Inflammatory macrophage treated with lipopolysaccharide for 1 hour (primary cell): ENCODE data around the gene DOCK4.
"Not testable (repeated sequence)": the region's sequence is repeated elsewhere in the genome, so short reads cannot be mapped to it uniquely, and the experiment has no call there.

Experiments used
- DNase-seq, 2 donors: peaks; one replicate each; pipeline ENCODE4 v3.0.0-alpha.2; 2020 to 2022

The DOCK4 gene

DNA sequence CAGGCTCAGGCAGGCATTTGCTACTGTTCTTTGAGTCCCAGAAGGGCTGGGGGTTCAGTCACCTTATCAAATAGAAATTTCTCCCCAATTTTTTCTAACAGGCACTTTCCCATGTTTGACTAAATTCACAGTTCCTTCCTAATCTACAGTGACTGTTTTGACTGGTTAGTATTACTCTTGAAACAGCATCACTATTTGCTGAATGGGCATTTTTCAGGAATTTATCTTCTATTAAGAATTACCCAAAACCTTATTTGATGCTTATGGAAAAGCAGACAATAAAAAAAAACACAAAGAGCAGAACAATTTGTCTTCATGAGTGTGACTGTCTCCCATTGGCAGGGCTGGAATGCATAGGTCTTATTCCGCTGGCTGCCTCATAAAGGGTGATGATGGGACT is 269.0 kb downstream of the DOCK4 start:
- DNase-seq, result no peak

DNA sequence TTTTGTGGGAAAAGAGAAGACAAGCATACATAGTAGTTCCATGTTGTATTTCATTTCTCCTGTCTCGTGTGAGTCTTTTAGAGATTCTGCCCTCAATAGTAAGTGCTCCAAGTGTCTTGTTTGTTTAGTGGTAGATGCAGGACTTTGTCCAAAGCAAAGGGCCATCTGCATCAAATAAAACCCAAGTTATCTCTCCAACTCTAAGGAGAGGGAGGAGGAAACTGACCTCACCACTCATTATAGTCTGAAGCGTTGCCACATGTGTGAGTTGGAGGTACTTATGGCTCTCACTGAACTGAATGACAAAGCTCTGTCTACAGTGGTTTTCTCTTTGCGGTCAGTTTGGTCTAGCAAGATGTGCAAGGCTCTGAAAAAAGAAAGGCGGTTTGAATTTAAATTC is 272.6 kb downstream of the DOCK4 start:
- DNase-seq, result no peak

DNA sequence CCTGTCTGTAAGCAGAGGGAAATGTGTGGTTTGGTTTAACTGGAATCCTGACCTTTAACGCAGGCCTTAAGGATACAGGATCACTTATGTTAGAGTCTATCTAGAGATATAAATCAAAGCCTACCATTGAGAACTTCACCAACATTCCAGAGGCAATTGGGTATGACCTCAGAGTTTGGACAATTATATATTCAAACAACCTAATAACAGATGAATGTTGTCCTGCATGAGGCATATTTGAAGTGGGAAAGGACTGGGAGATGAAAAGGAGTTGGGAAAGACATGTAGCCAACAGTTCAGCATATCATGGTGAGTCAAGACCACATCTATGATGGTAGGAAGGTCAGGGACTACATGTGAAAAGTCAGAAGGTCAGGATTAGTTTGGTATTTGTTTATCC is 274.2 kb downstream of the DOCK4 start:
- no peak for DNase-seq

DNA sequence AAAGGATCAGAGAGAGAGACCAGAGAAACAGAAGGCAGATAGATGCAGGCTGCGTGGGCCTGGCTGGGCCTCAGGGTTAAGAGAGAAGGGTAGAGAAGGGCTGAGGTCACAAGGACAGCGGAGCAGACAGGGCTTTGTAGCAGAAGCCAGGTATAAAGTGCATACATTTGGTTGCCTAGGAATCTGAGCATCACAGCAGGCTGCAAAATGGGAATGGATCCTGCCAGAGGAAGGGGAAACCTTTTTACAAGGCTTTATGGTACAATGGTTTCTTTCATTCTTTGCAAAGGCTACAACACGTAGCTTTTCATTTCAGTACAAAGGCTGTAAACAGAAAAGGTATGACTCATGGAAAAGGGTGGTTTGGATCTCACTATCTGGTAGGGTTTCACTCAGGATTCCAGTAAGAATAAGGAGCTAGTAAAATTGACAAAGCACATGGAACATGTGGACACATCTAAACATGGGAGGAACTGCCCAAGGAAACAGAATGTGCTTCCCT is 275.1 kb downstream of the DOCK4 start:
- DNase-seq, result no peak

DNA sequence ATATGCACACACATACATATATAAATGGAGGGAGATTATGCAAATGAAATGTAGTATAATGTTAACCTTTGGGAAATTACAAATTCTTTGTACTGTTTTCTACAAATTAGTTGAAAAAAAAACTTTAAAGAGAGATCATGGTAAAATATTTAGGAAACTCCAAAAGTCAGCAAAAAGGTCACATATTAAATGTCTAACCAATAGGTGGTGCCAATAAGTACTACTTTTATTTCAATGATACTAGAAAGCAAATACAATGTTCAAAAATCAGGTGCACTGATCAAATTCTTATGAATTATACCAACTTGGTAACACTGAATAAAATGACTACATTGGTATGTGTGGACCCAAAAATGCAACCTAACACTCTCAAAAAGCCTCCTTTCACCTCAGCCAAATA is 276.9 kb downstream of the DOCK4 start:
- DNase-seq, result no peak

DNA sequence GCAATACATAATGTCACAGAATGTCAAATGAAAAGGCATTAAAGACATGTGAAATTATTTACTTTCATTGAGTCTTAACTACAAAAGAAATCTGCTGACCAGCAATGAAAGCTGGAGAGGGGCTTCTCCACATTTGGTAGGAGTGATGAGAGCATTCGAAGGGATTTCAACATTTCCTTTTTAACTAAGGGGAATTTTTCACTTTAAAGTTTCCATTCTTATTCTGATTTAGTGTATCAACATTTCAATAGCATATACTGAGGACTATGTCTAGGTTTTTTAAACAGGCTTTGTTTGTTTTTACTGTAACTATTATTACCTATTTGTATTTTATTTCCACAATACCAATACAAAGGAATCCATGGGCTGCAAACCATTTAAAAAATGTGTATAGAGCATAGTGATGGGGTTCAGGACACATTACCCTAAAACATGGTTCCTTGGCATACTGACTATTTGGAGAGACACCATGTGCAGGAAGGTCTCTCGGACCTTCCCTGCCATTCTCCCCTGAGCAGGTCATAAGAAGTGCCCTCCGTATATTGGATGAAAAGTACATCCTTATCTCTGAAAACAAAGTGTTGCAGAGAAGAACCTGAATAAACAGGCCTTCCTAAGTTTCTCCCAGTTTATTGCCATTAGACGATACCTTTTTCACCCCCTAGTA is 278.7 kb downstream of the DOCK4 start:
- DNase-seq, result peak; percentile 50

DNA sequence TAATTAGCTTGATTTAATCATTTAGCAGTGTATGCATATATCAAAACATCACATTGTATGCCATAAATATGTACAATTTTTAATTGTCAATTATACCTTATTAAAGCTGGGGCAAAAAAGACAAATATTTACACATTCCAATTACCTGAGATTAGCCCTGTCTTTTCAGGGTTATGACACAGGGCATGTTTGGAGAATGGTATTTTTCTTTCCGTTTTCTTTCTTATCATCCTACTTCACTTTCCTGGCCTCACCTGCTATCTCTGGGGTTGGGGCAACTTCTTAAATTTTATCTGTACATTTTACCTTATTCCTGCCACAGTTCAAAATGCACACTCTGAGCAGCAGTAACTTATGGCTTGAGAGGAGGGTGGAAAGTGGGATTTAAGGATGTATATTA is 285.9 kb downstream of the DOCK4 start:
- no peak for DNase-seq

DNA sequence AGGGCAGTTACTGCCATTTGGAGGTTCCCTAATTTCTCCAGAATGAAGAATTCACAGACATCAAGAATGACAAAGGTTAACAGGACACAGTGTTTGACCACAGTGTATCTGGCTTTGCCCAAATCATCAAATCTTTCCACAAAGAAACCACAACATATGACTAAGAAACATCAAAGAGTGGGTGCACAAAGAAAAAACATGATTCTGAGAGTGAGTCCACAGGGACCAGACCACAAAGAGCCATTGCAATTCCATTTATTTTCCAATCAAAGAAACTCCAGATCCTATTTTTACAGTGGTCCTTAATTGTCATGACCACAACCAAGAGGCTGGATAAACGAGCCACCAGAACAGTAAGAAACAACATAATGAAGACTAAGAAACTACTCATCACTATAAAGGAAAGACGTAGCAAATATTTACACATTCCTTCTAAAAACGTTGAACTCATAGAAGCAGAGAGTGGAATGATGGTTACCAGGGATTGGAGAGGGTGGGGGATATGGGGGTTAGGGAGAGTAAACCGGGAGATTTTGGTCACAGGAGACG is 286.5 kb downstream of the DOCK4 start:
- peak; percentile 66 to 84 for DNase-seq

DNA sequence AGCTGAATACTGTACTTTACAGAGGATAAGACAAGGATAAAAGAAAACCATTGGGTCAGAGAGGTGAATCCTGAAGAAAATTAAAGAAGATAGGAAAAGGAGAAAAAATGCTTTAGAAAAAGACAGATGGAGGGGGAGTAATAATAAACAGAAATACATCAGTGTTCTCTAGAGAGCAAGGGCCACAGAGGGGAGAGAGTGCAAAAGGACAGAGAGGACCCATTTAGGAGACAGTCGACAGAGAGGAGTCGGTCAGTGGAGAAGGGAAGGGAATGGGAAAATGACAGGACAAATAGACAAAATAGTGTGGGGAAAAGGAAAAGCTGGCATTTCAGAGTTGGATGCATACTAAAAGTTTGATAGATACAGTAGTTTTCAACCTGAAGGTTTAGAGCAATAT is 287.0 kb downstream of the DOCK4 start:
- no peak for DNase-seq

DNA sequence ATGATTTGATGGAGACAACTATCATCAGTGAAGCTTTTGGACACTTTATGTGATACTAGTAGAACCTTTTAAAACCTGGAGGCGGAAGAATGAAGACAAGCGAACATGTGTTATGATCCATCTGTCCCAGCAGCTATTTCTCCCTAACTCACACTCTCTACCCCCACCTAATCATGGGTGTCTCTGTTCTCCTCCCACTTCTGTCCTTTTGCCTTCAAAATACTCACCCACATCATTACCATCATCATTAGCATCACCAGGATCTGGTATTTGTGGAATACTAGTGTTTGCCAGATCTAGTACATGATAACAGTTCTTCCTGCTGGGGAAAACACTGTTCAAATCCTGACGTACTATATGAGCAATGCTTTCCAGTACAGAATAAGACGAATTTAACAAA is 287.7 kb downstream of the DOCK4 start:
- DNase-seq, result no peak

DNA sequence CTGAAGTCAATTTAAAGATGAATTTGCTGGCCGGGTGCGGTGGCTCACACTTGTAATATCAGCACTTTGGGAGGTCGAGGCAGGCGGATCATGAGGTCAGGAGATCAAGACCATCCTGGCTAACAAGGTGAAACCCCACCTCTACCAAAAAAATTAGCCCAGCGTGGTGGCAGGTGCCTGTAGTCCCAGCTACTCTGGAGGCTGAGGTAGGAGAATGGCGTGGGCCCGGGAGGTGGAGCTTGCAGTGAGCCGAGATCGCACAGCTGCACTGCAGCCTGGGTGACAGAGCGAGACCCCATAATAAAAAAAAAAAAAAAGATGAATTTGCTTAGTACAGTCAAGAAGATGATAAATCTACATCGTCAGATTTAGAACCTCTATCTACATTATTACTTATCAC is 288.8 kb downstream of the DOCK4 start:
- DNase-seq, result not testable (repeated sequence)

DNA sequence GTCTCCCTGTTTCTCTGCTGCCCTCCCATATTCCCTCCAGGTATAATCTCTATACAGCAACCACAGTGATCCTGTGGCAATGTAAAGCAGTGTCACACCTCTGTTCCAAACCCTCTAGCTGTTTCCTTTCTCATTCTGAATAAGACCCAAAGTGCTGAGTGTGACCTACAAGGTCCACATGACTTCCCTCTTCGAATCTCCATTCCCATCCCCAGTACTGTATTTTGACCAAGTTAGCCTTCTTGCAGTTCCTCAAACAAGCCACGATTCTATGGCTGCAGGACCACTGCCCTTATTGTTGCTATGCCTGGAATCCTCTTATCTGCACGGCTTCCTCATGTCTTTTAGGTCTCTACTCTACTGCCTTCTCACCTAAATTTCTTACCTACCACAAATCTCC is 291.9 kb downstream of the DOCK4 start:
- no peak for DNase-seq

DNA sequence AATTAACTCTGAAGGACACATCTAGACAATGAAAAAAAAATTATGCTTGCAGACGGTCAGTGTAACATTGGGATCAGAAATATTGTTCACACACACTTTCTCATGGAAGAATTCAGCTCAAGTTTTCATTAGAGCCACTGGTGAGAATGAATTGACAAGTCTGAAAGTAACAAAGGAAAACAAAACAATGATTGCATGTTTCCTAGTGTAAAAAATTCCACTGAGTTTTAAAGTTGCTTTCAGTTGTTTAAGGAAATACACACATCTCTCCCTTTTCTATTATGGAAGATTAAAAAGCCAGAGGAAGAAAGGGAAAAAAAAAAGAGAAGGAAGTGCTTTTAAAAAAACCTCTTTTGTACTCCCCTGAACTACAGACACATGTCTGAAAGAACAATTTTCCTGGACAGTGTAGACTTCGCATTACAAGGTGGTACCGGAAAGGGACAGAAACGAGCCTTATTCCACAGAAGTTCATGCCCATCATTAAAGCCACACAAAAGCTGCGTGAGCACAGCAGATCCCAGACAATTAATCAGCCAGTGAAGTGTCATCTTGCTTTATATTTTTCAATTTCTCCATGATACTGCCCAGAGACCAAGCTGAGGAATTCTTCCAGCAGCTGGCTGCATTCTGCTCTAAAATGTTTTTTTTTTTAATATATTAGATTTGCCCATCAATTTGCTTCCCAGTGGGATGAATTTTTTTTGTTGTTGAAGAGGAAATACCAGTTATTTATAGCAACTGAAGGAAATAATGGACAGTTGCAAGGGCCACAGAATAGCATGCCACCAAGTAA is 294.8 kb downstream of the DOCK4 start:
- no peak for DNase-seq

DNA sequence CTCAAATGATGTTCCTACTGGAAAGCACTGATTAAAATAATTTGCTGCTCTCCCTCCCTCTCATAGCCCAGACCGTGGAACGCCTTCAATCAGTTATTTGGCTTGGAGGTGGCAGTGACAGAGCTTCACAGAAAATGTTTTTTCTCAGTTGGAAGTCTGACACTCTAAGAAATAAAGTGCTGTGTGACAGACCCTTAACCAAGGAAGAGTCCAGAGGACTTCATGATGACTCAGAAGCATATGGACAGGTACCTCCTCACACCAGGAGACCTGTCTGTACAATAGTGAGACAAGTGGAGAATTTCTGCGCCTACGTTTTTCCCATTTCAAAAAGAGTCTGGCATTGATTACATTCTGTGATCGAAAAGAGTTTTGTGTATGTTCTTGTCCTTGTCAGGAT is 295.5 kb downstream of the DOCK4 start:
- no peak for DNase-seq

DNA sequence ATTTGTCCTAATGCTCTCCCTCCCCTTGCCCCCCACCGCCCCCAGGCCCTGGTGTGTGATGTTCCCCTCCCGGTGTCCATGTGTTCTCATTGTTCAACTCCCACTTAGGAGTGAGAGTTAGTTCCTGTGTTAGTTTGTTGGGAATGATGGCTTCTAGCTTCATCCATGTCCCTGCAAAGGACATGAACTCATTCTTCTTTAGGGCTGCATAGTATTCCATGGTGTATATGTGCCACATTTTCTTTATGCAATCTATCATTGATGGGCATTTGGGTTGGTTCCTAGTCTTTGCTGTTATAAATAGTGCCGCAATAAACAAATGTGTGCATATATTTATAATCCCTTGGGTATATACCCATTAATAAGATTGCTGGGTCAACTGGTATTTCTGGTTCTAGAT is 297.5 kb downstream of the DOCK4 start:
- DNase-seq, result not testable (repeated sequence)

DNA sequence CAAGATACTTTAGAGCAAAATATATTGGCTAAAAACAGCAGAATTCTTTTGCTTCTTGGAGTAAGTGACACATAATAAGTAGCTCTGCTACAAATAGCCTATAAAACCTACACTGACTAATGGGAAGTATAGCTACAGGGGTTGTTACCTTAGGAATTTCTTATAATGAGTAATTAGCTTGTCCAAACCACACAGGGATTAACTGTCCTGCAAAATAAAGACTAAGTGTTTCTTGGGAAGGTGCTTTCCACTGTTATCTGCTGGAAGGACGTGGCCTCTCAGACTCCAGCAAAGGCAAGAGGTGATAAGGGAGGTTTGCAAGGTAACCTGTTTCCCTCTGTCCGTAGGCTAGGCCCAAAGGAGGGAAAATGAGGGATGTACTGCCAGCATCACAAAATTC is 302.4 kb downstream of the DOCK4 start:
- DNase-seq, result no peak

DNA sequence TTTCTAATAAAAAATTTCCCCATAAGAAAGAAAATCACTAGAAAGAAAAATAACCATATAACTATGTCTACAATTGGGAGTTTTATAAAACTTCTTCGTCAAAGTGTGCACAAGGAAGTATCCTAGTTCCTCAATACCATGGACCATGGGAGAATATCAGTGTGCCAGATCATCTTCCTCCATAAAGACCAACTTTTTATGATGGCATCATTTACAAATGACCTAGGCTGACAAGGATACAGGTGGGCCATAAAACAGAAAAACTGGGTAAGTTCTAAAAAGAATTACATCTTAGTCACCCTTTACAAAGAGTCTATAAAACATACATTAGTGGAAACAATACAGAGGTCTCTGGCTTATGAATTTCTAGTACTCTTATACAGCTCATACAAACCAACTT is 303.2 kb downstream of the DOCK4 start:
- DNase-seq, result no peak

DNA sequence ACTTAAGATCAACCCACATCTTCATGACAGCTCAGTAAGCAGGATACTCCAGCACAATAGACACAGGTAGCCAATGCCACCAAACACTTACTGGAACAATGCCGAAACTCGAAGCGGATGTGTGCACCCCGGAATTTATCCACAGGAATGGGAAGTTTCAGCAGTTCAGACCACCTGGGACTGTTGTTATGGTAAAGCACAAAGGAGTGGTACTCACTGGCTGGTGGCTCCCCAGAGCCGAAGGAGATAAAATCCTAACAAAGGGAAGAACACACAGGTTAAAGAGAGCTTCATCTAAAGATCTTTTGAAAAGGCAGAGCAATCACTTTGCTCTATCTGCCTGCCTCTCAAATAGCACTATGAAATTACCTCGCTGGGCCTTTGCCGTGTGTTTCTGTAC is 305.9 kb downstream of the DOCK4 start:
- DNase-seq, result no peak

DNA sequence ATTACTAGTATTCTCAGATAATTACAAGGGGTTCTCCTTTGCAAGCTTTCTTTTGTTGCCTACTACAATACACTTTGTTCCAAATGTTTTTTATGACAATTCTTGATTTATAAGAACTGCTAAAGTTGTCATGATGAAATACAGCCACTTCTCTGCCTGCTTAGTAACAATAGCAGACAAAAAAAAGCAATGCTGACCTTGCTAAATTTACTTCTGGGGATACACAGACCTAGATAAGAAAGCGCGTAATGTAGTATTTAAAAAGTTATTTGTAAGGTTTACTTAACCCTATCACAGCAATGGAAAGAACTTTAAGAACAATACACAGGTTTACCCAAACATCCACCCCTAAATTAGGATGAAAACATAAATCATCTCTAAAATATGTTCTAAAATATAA is 311.1 kb downstream of the DOCK4 start:
- no peak for DNase-seq

DNA sequence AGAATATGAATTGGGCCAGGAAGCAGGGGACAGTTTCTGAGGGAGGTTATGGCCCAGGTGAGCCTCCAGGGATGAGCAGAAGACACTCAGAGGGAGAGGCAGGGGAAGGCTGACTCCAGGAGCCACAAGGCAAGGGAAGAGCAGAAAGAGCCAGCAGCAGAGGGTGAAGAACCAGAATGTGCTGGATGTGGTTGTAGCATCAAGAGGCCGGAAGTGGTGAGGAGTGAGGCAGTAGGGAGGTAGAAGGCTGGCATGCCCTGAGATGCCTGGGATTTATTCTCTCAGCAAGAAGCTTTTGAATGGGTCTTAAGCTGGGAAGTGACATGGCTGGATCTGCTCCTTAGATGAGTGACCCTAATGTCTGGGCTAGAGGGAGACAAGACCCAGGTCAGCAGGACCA is 311.7 kb downstream of the DOCK4 start:
- no peak for DNase-seq

DNA sequence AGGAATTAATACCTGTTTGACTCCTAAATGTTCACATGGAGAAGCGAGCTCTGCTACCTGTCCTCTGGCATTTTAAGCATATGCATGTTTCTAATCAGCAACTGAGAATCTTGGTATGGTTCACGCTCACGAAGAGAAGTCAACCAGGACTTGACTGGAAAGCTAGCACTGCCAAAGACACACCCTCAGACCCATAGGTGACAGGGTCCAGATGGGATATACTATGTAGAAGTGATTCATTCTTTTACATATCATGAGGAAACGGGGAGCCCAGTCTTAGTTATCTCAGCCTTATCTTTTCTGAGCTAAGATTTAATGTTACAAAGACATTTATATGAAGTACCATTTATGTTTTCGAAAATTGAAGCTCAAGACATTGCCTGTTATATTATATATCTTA is 313.0 kb downstream of the DOCK4 start:
- DNase-seq, result no peak

DNA sequence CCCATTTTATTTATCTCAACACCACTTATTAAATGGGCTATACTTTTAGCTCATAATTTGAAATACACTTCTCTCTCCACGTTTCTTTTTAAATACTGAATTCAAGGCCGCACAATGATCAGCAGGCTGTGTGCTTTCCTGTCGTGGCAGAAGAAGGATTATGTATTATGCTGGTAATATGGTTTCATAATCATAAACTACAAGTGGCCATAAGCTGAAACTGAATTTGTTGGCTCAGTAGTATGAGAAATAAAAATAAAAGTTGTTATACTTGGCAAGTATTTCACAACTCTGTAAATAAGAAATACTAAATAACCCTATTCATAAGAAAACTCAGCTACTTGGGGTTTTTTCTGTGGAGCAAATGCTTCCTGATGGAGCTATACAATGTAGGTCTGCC is 313.6 kb downstream of the DOCK4 start:
- DNase-seq, result no peak

DNA sequence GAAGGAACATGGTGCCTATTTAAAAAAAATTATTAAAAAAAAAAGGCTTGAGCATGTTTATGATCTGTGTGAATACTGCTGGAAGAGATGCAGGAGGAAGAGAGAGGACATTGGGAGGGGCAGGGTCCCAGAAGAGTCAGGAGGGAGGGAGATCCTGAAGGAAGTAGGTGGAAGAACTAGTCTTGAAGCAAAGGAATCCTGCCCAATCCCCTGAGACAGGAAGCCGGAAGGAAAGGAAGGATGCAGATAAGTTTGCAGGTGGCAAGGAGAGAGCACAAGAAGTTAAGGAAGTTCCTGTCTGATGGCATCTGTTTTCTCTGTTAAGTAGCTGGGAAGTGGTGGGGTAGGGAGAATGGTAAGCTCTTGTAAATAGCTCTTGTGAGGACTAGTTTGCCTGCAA is 318.5 kb downstream of the DOCK4 start:
- DNase-seq, result no peak

DNA sequence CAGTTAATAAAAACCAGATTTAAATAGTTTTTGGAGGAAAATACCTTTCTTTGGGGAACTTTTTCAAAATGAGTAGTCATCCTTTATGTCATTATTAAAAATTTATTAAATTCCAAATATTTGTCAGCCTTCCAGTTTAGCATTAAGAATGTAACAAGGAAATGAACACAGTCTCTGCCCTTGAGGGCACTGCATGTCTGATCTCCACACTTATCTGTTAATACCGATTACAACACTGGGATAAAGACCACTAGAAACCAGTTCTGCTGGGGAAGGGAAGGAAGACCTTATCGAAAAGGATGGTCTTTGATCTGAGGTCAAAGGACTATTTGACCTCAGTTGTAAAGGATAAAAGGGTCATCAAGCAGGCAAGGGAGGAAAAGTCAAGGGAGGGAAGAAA is 320.0 kb downstream of the DOCK4 start:
- DNase-seq, result no peak
